GM12891 (cell line): Measurements from ENCODE around the gene SSU72.

Experiments used
- DNase-seq: peaks from one replicate; pipeline ENCODE4 v3.0.0; 2011; ENCODE audit warnings: low spot score; ENCODE audit not compliant: insufficient read length
- FAIRE-seq: peaks from 2 replicates; lab custom pipeline; 2011; peaks lifted over from hg19 to GRCh38; lab: Jason Lieb, UNC
- PAX5 ChIP-seq: IDR thresholded peaks from 2 replicates; pipeline ENCODE4 v1.6.1; 2011; ENCODE audit warnings: low read length, moderate library complexity, mild to moderate bottlenecking; ENCODE audit not compliant: insufficient read depth, severe bottlenecking
- POLR2A ChIP-seq: IDR thresholded peaks from 2 replicates; pipeline ENCODE4 v1.6.1; 2011; ENCODE audit warnings: low read depth, low read length, control low read depth
- POLR2AphosphoS5 ChIP-seq: IDR thresholded peaks from 2 replicates; pipeline ENCODE4 v1.6.1; 2011; ENCODE audit warnings: low read depth, low read length, control low read depth
- POU2F2 ChIP-seq: IDR thresholded peaks from 2 replicates; pipeline ENCODE4 v1.6.1; 2011; ENCODE audit warnings: low read depth, mild to moderate bottlenecking, control low read depth, low read length, moderate library complexity
- SPI1 ChIP-seq: IDR thresholded peaks from 2 replicates; pipeline ENCODE4 v1.6.1; 2011; ENCODE audit warnings: low read depth, low read length, control low read depth
- TAF1 ChIP-seq: IDR thresholded peaks from 2 replicates; pipeline ENCODE4 v1.6.1; 2011; ENCODE audit warnings: low read depth, low read length, control low read depth

SSU72 gene

GRCh38 chr1:1602304-1602967, 27.8 kb upstream of the SSU72 start:
- FAIRE-seq: peak; percentile 84

GRCh38 chr1:1601564-1602303, 27.1 kb upstream of the SSU72 start:
- peak; percentile 10 for DNase-seq
- FAIRE-seq: no peak

More at GRCh38 chr1:1602304-1602967, 27.8 kb upstream of the SSU72 start:
- TF ChIP-seq SPI1 (peak; percentile 35; the same call in 1 of the 2 replicates), POLR2AphosphoS5 (no peak)
- DNase-seq: peak; percentile 65

GRCh38 chr1:1600861-1601563, 26.3 kb upstream of the SSU72 start:
- no peak for TF ChIP-seq POU2F2
- no peak for TF ChIP-seq SPI1
- TF ChIP-seq PAX5: no peak
- TF ChIP-seq POLR2A: no peak
- TF ChIP-seq POLR2AphosphoS5: no peak
- no peak for TF ChIP-seq TAF1
- FAIRE-seq (no peak), DNase-seq (peak; percentile 10)

More at GRCh38 chr1:1601564-1602303, 27.1 kb upstream of the SSU72 start:
- no peak for TF ChIP-seq POLR2A
- TF ChIP-seq PAX5: no peak
- TF ChIP-seq TAF1: no peak

GRCh38 chr1:1599935-1600860, 25.5 kb upstream of the SSU72 start, which contains the start of gene FNDC10:
Gene FNDC10, minus strand, starts transcription at chr1:1600135. Its CDS starts 120 bp downstream, at chr1:1600015.
- DNase-seq: peak; percentile 41
- FAIRE-seq: peak; percentile 68
- TF ChIP-seq POLR2A (no peak), POLR2AphosphoS5 (no peak), TAF1 (no peak), SPI1 (no peak), PAX5 (no peak), POU2F2 (no peak)

- peak; percentile 82 for FAIRE-seq
- DNase-seq: peak; percentile 55
- TF ChIP-seq TAF1 (no peak), POLR2AphosphoS5 (no peak), SPI1 (no peak), POU2F2 (no peak), POLR2A (no peak), PAX5 (no peak)
Measured at GRCh38 chr1:1599030-1599934, 24.6 kb upstream of the SSU72 start.

GRCh38 chr1:1598720-1599029, 24.0 kb upstream of the SSU72 start:
- TF ChIP-seq POLR2AphosphoS5 (no peak), POU2F2 (no peak), PAX5 (no peak), TAF1 (no peak), POLR2A (no peak), SPI1 (no peak)
- no peak for FAIRE-seq
- no peak for DNase-seq

GRCh38 chr1:1598051-1598719, 23.5 kb upstream of the SSU72 start:
- no peak for TF ChIP-seq POLR2A
- TF ChIP-seq TAF1: no peak
- no peak for TF ChIP-seq POLR2AphosphoS5
- no peak for TF ChIP-seq SPI1
- no peak for TF ChIP-seq POU2F2
- TF ChIP-seq PAX5: no peak
- DNase-seq (no peak), FAIRE-seq (no peak)
